Stimulated activated CD4-positive, alpha-beta T cell treated with anti-CD3 and anti-CD28 coated beads, TNF-alpha, amount 100 ng/mL, for 24 hours (primary cell): Measurements from ENCODE around the gene THG1L.
A peak's percentile ranks its signal among the peaks of the same experiment; 100 is the strongest.
"Not testable (repeated sequence)": the region's sequence is repeated elsewhere in the genome, so short reads cannot be mapped to it uniquely, and the experiment has no call there.

ENCODE experiments used
- DNase-seq, 3 experiments: peaks; one replicate each; pipeline ENCODE4 v3.0.0-alpha.2; 2020; ENCODE audit warnings: low read depth in 3 of 3

Gene THG1L

DNA sequence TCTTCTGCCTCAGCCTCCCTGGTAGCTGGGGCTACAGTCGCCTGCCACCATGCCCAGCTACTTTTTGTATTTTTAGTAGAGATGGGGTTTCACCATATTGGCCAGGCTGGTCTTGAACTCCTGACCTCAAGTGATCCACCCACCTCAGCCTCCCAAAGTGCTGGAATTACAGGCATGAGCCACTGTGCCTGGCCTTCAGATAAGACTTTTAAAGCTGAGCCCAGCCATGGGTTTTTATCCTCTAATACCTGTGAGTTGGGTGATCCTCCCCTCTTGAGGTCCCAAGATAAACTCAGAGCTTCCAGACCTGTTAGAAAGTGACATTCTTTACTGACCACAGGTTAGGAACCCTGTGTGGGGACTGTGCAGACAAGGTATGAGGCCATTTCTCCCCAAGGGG, 3.4 kb upstream of the THG1L start:
- DNase-seq: not testable (repeated sequence)

DNA sequence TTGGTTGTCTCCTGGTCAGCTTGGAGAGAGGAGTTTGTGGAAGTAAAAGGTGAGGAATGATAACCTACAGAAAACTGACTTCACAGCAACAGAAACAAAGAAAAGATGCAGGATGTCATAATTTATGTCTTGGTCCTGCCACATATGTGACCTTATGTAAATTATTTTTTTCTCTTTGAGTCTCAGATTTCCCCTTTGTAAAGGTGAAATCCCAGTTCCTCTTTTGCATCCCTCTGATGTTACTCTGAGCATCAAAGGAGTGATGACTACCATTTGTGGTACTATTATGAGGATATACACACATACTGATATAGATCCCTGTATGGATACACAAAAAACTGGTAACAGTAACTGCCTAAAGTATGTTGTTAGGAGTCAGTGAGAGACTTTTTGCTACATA, 1.4 kb upstream of the THG1L start:
- no peak for DNase-seq

DNA sequence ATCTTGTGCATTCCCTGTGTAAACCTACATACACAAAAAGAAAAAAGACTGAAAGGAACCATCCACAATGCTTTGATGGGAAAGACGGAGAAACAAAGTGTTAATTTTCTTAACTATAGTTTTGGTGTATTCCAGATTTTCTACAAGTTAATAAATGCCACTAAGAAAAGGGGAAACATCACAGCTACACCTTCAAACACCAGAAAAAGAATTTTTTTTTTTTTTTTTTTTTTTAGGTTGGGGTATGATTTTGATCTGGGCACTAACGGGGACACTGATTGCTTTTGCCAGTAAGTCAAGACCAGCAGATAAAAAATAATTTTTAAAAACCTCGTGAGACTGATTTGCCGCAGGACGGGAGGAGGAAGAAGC, 334 bp upstream of the THG1L start:
- DNase-seq: no peak

DNA sequence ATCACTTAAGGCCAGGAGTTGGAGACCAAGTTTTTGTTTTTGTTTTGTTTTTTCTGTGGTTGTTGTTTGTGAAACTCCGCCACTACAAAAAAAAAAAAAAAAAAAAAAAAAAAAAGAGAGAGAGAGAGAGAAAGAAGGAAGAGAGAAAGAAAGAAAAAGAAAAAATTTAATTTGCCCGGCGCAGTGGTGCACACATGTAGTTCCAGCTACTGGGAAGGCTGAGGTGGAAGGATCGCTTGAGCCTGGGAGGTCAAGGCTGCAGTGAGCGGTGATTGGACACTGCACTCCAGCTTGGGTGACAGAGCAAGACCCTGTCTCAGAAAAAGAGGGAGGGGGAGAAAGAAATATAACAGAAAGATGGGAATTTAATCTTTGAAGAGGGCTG, 902 bp downstream of the THG1L start:
- DNase-seq: no peak

DNA sequence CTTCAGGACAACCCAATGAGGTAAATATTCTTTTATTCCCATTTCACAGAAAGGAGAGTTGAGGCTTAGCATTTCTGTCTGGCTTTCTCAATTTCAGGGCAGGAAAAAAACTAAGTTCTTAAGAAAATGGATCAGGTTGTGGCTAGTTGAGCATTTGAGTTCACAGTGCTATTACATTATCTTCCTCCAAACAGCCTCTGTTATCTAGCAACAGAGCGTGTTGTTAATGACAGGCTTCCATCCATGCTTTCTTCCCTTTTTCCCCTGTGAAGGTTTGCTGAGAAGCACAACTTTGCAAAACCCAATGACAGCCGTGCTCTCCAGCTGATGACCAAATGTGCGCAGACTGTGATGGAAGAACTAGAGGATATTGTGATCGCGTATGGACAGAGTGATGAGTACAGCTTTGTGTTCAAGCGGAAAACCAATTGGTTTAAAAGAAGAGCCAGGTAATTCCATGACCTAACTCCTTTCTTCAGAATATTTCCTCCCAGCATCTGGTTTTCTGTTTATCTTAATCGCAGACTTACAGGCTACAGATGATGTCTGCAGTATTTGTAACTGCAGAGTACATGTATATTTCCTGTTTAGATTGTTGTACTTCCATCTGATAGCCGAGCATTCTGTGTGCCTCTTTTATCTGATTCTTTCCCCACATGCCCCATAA, 1.5 kb downstream of the THG1L start:
- DNase-seq: no peak

DNA sequence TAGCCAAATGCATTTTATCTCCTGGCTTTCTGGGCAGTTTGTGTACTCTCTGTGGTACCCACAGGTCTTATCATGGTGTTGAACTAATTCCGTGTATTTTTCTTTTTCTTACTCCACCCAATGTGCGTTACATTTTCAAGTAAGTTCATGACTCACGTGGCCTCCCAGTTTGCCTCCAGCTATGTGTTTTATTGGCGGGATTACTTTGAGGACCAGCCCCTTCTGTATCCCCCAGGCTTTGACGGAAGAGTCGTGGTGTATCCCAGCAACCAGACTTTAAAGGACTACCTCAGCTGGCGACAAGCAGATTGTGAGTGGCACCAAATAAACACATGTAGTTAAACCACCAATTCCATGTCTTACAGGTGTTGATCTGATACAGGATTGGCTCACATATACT, 3.2 kb downstream of the THG1L start:
- DNase-seq: no peak

DNA sequence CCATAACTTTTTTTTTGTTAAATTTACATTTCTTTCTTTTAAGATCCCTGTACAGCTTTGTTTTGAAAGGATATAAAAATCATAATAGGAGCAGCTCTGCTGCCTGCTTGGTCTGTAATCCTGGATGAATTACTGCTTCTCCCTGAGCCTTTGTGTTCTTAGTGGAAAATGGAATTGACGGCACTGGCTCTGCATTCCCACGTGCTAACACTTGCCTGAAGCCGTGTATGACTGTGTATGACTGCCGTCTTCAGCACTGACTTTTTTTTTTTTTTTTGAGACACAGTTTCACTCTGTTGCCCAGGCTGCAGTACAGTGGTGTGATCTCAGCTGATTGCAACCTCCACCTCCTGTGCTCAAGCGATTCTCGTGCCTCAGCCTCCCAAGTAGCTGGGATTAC, 4.8 kb downstream of the THG1L start:
- no peak for DNase-seq

DNA sequence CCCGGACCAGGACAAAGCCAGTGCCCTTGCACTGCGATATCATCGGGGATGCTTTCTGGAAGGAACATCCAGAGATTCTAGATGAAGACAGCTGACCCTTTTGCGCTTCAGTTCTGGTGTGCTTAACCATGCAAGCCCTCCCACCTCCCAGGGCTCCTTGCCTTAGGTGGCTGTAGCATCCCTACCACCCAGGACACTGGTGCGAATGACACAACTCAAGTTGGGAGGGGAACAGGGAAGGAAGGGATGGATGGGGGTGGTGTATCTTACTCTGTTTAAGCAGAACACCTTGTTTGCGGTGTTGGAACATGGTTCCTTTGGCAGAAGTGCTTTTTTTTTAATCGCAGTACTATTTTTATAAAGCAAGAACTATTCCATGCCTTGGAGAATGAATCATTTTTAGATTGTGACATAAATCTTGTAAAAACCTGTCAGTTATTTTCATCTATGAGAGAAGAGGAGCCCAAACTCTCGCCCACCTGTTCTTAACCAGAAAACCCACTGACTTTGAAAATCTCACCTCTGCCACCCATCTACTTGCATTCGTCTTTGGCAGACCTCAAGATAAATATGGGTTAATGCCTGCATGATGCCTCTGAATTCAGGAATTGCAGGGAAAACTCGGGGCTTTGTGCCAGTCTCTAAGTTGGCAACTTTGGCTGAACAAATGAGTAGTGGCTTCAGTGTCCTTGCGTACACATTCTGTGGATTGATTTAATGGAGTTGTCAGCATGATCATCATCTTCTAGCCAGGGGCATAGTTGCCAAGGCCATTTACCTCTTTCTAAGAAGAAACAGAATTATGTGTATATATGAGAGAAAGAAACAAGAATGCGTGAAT, 8.4 kb downstream of the THG1L start:
- no peak for DNase-seq

DNA sequence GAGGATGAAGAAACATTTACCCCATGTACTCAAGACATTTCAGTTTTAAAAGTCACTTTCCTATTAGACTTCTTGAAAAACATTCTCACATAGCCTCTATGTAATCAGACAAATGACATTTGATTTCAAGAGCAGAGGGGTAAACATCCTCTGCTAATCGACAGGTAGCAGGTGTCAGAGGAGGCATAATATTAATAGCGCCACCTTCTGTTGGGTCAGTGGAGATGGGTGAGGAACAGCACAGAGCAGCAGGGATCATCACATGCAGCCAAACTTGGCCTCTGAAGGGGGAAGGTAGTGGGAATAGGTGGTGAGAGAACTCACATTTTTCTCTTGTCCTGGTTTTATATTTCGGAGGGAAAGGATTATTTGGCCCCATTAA, 9.0 kb downstream of the THG1L start:
- DNase-seq: no peak

DNA sequence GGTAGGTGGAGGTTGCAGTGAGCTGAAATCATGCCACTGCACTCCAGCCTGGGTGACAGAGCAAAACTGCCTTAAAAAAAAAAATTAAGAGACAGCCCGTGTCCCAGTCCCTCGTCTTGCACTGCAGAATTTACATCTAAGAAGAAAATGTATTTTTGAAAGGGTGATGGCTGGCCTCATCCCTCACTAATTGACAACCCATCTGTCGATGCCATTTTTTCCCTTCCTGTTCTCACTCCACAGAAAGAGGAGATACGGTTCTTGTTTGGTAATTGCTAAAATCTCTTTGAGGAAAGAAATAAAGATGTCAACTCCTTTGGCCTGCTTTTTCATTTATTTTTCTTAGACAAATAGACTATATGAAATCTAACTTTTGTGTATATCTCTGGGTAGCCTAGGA, 9.9 kb downstream of the THG1L start:
- DNase-seq: no peak

DNA sequence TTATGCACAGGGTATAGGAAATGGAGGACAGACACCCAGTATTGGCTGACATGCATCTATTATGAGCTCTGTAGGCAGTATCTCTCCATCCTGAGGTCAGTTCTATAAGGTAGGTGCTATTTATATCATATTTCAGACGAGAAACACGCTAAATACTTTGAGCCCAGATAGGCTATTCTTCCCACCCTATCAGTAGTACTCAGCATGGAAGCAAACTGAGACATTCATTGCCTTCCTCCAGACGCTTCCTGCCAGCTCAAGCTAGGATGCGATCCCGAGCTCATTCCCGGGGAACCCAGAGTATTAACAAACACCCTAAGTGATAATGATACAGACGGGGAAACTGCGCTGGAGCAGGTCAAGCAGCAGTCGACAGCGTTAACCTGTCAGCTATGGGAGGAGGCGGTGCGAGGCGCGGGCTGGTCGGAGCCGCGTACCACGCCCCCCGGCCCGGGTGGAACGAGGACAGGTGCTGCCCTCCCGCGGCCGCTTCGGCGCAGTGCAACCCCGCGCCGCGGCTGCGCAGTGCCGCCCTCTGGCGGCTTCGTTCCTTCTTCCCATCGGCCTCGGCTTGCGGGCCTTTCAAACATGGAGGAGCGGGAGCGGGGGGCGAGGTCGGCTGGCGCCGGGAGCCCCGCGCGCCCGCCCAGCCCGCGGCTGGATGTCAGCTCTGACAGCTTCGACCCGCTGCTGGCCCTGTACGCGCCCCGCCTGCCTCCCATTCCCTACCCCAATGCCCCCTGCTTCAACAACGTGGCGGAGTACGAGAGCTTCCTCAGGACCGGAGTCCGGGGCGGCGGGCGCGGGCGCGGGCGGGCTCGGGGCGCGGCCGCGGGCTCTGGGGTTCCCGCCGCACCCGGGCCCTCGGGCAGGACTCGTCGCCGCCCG, 12.2 kb downstream of the THG1L start, which contains the start of gene LSM11:
Gene LSM11 (plus strand): TSS at position 550 of the 888 bp plus-strand sequence. CDS start 39 bp downstream, at position 589.
- DNase-seq: peak; percentile 82 to 89 (median 87)

DNA sequence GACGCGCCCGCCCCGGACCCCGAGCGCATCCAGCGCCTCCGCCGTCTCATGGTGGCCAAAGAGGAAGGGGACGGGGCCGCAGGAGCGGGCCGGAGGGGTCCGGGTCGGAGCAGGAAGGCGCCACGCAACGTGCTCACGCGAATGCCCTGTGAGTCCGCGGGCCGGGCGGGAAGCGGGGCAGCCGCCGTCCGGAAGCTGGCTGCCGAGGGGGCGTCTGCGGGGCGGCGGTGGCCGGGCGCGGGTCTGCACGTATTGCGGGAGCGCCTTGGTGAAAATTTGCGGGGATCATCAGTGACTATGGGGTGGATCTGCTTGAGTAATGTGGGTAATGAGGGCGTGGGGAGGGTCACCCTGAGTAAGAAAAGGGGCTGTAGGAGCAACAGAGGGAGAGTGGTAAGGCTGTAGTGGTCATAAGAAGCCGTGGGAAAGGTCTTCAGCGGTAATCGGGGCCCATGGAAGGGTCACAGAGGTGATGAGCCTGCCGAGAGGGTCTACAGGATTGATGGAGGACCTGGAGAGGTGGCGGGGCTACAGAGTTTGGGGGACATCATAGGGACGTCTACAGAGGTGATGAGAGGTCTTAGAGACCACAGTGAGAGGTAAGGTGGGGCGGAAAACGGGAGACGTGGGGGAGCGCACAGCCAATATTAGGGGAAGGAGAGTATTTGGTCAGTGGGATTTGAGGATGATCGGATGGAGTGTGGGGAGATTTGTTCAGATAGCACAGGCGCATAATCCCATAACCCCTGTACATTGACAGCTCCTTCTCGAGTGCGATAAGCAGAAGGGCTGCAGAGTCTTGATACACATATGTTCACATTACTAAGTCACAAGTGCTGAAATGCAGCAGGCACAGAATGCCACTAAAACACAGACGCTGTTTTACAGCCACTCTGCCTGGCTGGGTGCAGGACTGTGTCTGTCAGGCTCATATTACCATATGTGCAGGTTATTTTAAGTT, 13.1 kb downstream of the THG1L start:
- DNase-seq: peak in 1 of 3 experiments; percentile 35

DNA sequence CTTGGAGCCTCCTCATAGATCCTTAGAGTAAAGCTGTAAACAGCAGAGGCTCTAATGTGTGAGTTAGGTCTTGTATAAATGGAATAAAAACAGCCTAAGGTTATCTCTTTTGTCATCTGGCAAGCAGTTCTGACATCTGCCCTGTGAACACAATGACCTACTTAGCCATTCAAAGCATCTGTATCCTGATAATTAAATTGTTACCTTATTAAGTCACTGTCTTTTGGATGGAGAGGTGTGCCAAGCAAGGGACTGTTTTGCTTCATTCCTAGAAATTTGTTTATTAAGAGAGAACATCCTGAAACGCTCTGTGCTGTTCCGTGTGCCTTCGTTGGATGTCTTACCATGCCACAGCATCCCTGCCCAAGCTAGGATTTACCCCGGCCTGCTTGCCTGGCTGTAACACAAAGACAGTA, 13.8 kb downstream of the THG1L start:
- DNase-seq: no peak

DNA sequence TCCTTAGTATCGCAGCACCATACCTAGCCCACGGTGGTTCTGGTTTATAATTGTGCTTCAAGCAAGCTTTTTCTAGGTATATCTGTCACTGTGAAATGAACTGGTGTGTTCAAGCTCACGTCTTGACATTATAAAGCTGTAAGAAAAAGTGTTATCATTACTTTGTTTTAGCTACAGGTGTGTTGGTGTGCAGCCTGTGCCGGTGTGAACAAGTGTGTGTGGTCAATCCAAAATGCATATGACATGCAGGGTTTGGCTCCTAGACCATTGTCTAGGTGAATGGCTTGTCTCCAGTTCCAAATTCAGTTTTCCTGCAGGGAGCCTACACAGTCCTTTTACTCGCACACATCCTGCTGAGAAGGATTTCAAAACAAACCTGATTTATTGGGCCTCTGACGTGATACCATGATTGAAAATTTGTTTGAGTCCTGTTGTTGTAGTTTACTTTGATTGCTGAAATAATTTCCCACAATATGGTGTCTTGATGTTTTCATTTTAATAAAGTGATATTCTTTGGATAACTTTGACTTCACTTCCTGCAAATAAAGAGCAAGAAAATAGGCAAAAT, 16.0 kb downstream of the THG1L start:
- DNase-seq: no peak

DNA sequence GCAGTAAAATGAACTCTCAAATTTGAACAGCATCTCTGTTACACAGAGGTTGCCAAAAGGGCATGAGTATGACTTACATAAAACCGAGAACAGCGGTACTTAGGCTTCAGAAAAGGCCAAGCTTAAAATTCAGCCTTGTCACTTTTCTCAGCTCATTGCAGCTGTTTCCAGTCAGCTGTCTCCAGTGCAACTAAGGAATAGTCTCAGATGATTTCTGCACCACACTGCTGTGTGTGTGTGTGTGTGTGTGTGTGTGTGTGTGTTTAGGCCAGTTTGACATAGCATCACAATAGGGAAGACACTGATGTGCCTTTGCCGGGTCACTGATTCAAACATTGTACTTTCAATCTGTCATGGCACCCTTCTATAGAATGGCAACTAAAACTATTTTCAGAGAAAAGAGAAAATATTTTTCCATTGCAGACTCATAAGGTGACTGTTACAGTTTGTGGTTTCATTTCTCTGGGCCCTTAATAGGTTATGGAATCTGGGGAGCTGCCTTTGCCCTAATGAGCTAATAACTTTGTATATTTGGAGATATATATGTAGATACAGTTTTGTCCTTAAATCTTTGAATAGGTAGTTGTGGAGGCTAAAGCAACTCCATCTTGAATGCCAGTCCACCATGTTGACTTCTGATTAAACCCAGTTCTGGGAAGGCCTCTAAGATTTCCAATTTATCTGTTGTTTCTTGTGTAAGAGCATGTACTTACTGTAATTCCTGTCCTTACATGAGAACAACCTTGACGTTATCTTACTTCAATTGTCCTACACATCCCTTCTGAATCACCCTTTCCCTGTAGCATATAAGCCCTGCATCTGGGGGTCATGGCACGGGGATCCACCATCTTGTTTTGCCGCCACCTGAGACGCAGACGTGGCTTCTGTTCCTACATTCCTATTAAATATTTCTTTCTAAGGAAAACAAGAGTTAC, 16.8 kb downstream of the THG1L start:
- DNase-seq: no peak

DNA sequence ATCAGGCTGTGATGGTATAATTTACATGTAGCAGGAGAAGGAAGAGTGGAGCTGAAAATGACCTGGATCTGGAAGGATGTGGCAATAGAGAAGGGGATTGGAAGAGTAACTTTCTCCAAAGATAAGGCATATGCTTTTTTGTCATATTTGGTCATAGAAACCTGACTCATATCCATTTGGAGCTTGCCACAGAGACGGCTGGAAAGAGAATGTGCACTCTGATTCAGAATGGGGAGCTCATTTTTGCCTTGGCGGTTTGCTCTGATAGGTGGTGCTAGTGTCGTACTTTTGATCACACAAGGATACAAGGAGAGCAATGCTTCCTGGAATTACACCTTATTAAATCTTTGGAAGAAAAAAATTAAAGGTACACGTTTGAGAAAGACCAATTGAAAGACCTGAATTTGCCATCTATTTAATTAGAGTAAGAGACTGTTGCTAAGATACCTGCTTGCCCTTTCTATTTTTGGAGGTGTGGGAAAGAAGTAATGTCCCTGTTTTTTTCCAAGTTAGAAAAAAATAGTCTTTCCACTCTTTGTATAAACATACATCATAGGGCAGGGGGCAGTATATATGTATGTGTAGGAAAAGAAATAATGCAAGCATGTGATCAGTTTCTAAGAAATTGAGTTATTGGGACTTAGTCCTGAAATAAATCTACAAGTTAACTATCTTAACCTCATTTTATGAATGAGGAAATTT, 17.7 kb downstream of the THG1L start:
- DNase-seq: no peak

DNA sequence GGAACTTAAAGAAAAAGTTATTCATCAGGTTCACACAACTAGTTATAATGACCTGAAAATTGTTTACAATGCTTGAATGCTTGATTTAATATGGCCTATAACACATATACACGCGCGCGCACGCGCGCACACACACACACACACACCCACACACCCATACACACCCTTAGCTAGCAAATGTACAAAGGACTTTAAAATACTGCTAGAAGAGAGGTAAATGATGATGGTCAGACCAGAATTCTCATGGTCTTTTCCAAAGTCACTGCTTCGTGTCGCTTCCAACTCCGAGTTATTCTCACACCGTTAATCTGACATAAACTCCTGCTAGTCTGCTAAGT, 18.2 kb downstream of the THG1L start:
- no peak for DNase-seq

DNA sequence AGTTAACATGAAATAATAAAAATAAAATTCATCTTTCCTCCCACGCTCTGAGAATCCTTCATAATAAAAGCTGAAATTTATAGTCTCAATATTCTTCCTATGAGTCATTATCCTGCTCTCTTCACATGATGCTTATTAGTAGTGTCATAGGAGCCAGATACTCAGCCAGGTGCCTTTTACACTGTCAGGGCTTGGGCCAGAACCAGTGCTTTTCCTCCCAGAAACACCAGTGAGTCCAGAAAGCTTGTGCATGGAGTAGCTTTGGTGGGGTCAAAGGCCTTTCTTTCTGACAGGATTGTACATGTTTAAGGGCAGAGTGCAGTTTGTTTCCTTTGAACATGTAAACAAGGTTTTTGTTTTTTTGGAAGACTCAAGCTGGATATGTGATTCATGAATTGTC, 19.1 kb downstream of the THG1L start:
- no peak for DNase-seq

DNA sequence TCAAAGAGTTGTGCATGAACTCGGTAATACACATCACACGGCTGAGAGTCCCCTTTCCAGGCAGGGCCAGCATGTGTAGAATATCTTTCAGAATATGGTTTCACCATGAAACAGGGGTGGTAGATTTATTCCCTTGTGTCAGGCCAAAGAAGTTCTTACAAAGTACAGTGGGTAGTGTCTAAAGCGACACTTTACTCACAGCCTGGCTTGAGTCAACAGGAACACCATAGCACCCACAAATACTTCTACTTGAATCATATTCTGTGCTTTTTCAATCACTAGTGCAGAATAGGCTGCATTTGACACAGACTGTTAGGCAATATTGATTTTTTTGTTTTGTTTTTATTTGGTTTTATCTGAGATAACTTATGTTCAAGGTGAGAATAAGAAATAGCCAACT, 24.9 kb downstream of the THG1L start:
- no peak for DNase-seq
